RWPE2 (cell line): ENCODE data around the gene COL23A1.
A peak's percentile ranks its signal among the peaks of the same experiment; 100 is the strongest.

Source experiments
- ATAC-seq: fragments of 200-7000 bp; cut with Tn5 transposase; 3 replicates; pipeline ENCODE4 v1.9.1; 2021; ENCODE audit warnings: low read depth
- DNase-seq: peaks from one replicate; pipeline ENCODE4 v3.0.0-alpha.2; 2020; ENCODE audit warnings: low spot score
- H3K27ac ChIP-seq: fragments of 450-650 bp; 2 replicates; pipeline ENCODE4 v1.5.1; 2017; ENCODE audit warnings: mild to moderate bottlenecking; ENCODE audit not compliant: poor library complexity, severe bottlenecking
- H3K27me3 ChIP-seq: fragments of 250-450 bp; sonication (Bioruptor Pico); 2 replicates; pipeline ENCODE4 v1.5.1; 2021; ENCODE audit warnings: mild to moderate bottlenecking, moderate library complexity; ENCODE audit not compliant: insufficient read depth, poor library complexity, severe bottlenecking
- H3K36me3 ChIP-seq: fragments of 250-450 bp; sonication (Bioruptor Pico); 2 replicates; pipeline ENCODE4 v1.5.1; 2020; ENCODE audit warnings: low read depth, mild to moderate bottlenecking, moderate library complexity
- H3K4me1 ChIP-seq: fragments of 250-450 bp; sonication (Bioruptor Pico); 2 replicates; pipeline ENCODE4 v1.5.1; 2021; ENCODE audit warnings: mild to moderate bottlenecking, moderate library complexity; ENCODE audit not compliant: insufficient read depth, poor library complexity, severe bottlenecking
- H3K4me3 ChIP-seq: fragments of 250-450 bp; sonication (Bioruptor Pico); 2 replicates; pipeline ENCODE4 v1.5.1; 2021; ENCODE audit warnings: mild to moderate bottlenecking, moderate library complexity; ENCODE audit not compliant: severe bottlenecking
- H3K9me3 ChIP-seq: fragments of 250-450 bp; sonication (Bioruptor Pico); 2 replicates; pipeline ENCODE4 v1.5.1; 2021; ENCODE audit warnings: mild to moderate bottlenecking, moderate library complexity; ENCODE audit not compliant: severe bottlenecking
- TF ChIP-seq, protein P1 (sequence below): fragments of 450-650 bp; IDR thresholded peaks from one replicate; pipeline ENCODE4 v1.5.1; 2017; ENCODE audit warnings: mild to moderate bottlenecking, moderate library complexity; ENCODE audit not compliant: poor library complexity, severe bottlenecking

Gene COL23A1

DNA sequence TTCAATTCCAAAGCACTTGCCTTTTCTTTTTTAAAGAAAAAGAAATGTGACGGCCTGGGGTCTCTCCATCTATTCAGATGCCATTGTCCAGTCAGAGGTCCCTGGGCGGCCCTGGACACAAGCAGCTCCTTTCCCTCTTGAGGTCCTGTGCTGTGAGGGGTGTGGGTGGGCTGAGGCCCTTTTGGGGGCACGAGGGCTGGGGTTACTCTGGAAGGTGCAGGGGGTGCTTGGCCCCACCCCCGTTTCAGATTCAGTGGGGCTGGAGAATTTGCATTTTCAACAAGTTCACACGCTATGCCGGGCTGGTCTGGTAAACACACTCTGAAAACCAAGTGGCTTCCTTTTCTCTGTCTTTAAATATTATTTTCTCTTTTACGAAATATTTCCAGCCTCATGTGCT lies 266.2 kb downstream of the COL23A1 start:
- DNase-seq (peak; percentile 58), ATAC-seq (no peak)

DNA sequence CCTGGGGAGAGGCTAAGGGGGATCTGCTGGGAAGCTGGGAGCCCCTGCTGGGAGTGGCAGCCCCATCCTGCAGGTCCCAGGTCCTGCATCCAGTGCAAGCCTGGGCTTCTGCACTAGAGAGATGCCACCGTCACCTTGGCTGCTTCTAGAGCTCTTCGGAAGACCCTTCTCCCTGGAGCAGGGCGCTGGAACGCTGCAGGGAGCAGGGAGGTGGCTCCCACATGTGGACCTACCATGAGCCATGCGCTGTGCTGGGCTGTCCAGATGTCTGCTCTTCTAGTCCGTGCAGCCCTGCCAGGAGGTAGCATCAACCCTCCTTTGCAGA lies 266.7 kb downstream of the COL23A1 start:
- no peaks in the 10 kb centered on the region for H3K27me3 ChIP-seq
- H3K4me3 ChIP-seq: no peak overlapping the region
- DNase-seq (peak; percentile 38), ATAC-seq (no peak)
- no peaks in the 10 kb centered on the region for H3K36me3 ChIP-seq
- H3K4me1 ChIP-seq: no peaks in the 10 kb centered on the region
- H3K27ac ChIP-seq: no peak overlapping the region
- TF ChIP-seq, protein P1, sequence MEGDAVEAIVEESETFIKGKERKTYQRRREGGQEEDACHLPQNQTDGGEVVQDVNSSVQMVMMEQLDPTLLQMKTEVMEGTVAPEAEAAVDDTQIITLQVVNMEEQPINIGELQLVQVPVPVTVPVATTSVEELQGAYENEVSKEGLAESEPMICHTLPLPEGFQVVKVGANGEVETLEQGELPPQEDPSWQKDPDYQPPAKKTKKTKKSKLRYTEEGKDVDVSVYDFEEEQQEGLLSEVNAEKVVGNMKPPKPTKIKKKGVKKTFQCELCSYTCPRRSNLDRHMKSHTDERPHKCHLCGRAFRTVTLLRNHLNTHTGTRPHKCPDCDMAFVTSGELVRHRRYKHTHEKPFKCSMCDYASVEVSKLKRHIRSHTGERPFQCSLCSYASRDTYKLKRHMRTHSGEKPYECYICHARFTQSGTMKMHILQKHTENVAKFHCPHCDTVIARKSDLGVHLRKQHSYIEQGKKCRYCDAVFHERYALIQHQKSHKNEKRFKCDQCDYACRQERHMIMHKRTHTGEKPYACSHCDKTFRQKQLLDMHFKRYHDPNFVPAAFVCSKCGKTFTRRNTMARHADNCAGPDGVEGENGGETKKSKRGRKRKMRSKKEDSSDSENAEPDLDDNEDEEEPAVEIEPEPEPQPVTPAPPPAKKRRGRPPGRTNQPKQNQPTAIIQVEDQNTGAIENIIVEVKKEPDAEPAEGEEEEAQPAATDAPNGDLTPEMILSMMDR: no peak
- no peaks in the 10 kb centered on the region for H3K9me3 ChIP-seq

More for the DNA sequence above, 266.2 kb downstream of the COL23A1 start:
- Histone ChIP-seq H3K36me3 (no peaks in the 10 kb centered on the region), H3K9me3 (no peaks in the 10 kb centered on the region), H3K4me1 (no peaks in the 10 kb centered on the region), H3K27me3 (no peaks in the 10 kb centered on the region), H3K4me3 (no peak overlapping the region), H3K27ac (no peak overlapping the region)
- TF ChIP-seq, protein P1: no peak

DNA sequence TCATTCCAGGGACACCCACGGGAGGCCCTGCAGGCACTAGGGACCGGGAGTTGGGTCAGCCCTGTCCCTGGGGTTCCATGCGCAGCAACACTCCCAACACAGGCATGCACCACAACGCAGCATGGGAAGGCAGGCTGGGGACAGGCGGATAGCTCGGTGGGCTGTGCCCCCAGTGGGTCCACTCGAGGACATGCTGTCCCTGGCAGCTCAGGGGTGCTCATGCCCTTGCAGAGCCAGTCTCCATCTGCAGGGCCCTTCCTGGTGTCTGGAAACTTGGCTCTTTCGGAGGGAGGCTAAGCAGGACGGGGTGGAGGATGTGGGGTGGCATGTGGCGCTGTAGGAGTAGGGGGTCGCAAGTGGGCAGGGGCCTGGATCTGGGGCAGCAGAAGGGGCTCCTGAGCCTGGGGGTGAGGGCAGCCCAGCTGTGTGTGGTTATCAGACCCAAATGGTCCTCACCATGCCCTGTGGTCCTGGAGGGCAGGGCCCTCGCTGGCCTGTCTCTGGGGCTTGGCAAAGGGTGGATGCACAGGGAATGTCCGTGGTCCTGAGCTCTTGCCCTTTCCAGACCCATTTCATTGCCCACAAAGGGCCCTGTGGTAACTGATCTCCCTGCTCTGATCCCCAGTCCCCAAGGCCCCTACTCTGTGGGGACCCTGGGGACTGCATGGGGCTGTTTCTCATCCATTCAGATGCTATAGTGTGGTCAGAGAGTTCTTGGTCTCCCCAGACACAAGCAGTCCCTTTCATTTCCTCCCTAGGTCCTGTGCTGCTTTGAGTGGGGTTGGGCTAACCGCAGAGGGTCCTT lies 267.3 kb downstream of the COL23A1 start:
- H3K36me3 ChIP-seq: no peaks in the 10 kb centered on the region
- H3K4me3 ChIP-seq: no peak overlapping the region
- H3K27me3 ChIP-seq: no peaks in the 10 kb centered on the region
- TF ChIP-seq, protein P1: no peak
- no peak overlapping the region for H3K27ac ChIP-seq
- no peak; the same call in 2 of the 3 replicates for ATAC-seq
- no peaks in the 10 kb centered on the region for H3K4me1 ChIP-seq
- no peaks in the 10 kb centered on the region for H3K9me3 ChIP-seq
- peak; percentile 54 for DNase-seq

DNA sequence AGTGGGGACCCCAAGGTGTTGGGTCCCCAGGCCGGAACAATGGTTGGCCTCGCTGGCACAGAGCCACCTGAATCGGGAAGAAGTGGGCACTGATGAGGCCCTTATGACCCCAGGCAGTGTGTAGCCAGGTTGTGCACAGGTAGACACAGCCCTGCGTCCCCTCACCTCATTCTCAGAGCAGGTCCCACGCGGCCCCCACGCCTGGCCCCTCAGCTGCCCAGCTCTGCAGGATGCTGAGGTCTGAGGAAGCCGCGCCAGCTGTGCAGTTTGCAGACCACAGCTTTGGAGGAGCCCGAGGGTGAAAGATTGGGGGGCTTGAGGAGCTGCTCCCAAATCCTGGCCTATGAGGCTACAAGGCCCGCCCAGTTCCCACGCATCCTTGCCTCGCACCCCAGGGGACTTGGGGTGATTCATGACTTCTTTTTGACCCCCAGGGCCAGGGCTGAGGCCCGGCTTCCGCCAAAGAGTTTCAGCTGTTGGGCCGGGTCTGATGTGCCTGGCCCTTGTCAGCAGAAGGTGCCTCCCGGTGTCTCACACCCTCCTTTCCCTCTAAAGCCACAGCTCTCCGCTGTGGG lies 269.8 kb downstream of the COL23A1 start:
- peaks cover 2% of the 10 kb centered on the region for H3K9me3 ChIP-seq
- H3K4me3 ChIP-seq: no peak overlapping the region
- no peaks in the 10 kb centered on the region for H3K4me1 ChIP-seq
- no peaks in the 10 kb centered on the region for H3K36me3 ChIP-seq
- DNase-seq (peak; percentile 63), ATAC-seq (no peak)
- TF ChIP-seq, protein P1: no peak
- H3K27ac ChIP-seq: no peak overlapping the region
- H3K27me3 ChIP-seq: no peaks in the 10 kb centered on the region

DNA sequence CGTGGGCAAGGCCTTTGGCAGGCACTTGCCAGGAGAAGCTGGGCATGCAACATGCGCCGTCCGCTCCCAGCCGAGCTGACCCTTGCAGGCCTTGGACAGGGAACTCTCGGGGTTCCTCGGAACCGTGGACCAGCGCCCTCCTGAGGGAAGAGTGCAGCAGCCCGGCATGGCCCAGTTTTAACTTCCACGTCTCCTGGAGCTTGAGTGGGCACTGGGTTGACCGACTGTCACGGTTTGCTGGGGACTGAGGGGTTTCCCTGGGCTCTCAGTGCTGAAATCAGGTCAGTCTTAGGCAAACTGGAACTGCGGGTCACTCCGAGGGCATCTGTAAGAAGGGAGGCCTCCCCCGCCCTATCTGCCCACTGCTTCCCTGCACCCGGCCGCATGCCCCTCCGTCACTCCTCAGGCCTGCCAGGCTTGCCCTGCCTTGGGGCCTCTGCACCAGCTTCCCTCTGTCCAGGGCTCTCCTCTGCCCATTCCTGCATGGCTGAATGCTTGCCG lies 270.6 kb downstream of the COL23A1 start:
- Histone ChIP-seq H3K9me3 (peaks cover 2% of the 10 kb centered on the region), H3K27me3 (no peaks in the 10 kb centered on the region), H3K36me3 (no peaks in the 10 kb centered on the region), H3K4me1 (no peaks in the 10 kb centered on the region), H3K27ac (no peak overlapping the region), H3K4me3 (no peak overlapping the region)
- peak; percentile 68 for DNase-seq
- ATAC-seq: no peak
- TF ChIP-seq, protein P1: no peak
